Neuronal stem cell (in vitro differentiated cells): ENCODE measurements around the gene QRICH1.

Experiments used
- DNase-seq: peaks from one replicate; pipeline ENCODE4 v3.0.0-alpha.2; 2013; ENCODE audit warnings: low spot score
- H2AFZ ChIP-seq: one replicate; pipeline ENCODE4 v1.6.1; 2013; ENCODE audit warnings: mild to moderate bottlenecking, low read length, inconsistent platforms
- H2AK5ac ChIP-seq: 2 replicates; pipeline ENCODE4 v1.6.1; 2013; ENCODE audit warnings: low read depth, mild to moderate bottlenecking, inconsistent platforms, low read length, moderate library complexity, mixed read lengths
- H2BK120ac ChIP-seq: 2 replicates; pipeline ENCODE4 v1.6.1; 2013; ENCODE audit warnings: low read depth, mild to moderate bottlenecking, inconsistent platforms, low read length, moderate library complexity, mixed read lengths
- H2BK12ac ChIP-seq: one replicate; pipeline ENCODE4 v1.6.1; 2013; ENCODE audit warnings: low read length, inconsistent platforms
- H2BK15ac ChIP-seq: 2 replicates; pipeline ENCODE4 v1.6.1; 2013; ENCODE audit warnings: mild to moderate bottlenecking, low read length, inconsistent platforms, mixed read lengths
- H2BK5ac ChIP-seq: one replicate; pipeline ENCODE4 v1.6.1; 2013; ENCODE audit warnings: inconsistent platforms, mild to moderate bottlenecking, low read length, moderate library complexity
- H3K14ac ChIP-seq: one replicate; pipeline ENCODE4 v1.6.1; 2013; ENCODE audit warnings: low read length, inconsistent platforms
- H3K18ac ChIP-seq: 2 replicates; pipeline ENCODE4 v1.6.1; 2013; ENCODE audit warnings: low read length, inconsistent platforms
- H3K23ac ChIP-seq: 2 replicates; pipeline ENCODE4 v1.6.1; 2013; ENCODE audit warnings: low read depth, mild to moderate bottlenecking, mixed read lengths, low read length, inconsistent platforms; ENCODE audit not compliant: poor library complexity
- H3K27ac ChIP-seq: replicated peaks from 3 replicates; pipeline ENCODE4 v1.5.1; 2013; ENCODE audit warnings: low read length, inconsistent platforms
- H3K27me3 ChIP-seq, 3 experiments: 2 replicates each; pipeline ENCODE4 v1.6.1; 2013; ENCODE audit warnings: low read length in 3 of 3, mild to moderate bottlenecking in 2 of 3, inconsistent platforms in 1 of 3, low read depth in 1 of 3, mixed read lengths in 1 of 3, moderate library complexity in 1 of 3; ENCODE audit not compliant: control insufficient read depth in 3 of 3, insufficient read depth in 3 of 3
- H3K36me3 ChIP-seq, 2 donors: replicated peaks in 1 of 2; 2 replicates each; pipeline ENCODE4 v1.6.1; 2013; ENCODE audit warnings: low read length in 2 of 2; ENCODE audit not compliant: control insufficient read depth in 2 of 2, insufficient read depth in 2 of 2
- H3K4ac ChIP-seq: 2 replicates; pipeline ENCODE4 v1.6.1; 2013; ENCODE audit warnings: inconsistent platforms, mild to moderate bottlenecking, low read length, moderate library complexity
- H3K4me1 ChIP-seq, 2 donors: 1 replicate in 1 of 2; 2 replicates in 1 of 2; pipeline ENCODE4 v1.6.1; 2013; ENCODE audit warnings: low read length in 2 of 2, low read depth in 1 of 2; ENCODE audit not compliant: control insufficient read depth in 2 of 2, insufficient read depth in 1 of 2
- H3K4me2 ChIP-seq: one replicate; pipeline ENCODE4 v1.6.1; 2013; ENCODE audit warnings: mild to moderate bottlenecking, low read length, inconsistent platforms; ENCODE audit not compliant: insufficient read depth, poor library complexity, severe bottlenecking
- H3K4me3 ChIP-seq, 2 donors: 2 replicates each; pipeline ENCODE4 v1.5.1; 2013; ENCODE audit warnings: low read length in 2 of 2, mild to moderate bottlenecking in 2 of 2, inconsistent platforms in 1 of 2, moderate library complexity in 1 of 2
- H3K79me1 ChIP-seq: one replicate; pipeline ENCODE4 v1.6.1; 2013; ENCODE audit warnings: low read depth, mild to moderate bottlenecking, inconsistent platforms, low read length, moderate library complexity
- H3K9ac ChIP-seq: one replicate; pipeline ENCODE4 v1.6.1; 2013; ENCODE audit warnings: mild to moderate bottlenecking, low read depth, low read length, inconsistent platforms; ENCODE audit not compliant: poor library complexity
- H3K9me3 ChIP-seq, 2 donors: replicated peaks in 1 of 2; 2 replicates each; pipeline versions ENCODE3 to v1.6.1; 2013; ENCODE audit warnings: low read length in 2 of 2, mild to moderate bottlenecking in 2 of 2, inconsistent platforms in 1 of 2, low read depth in 1 of 2, mixed read lengths in 1 of 2, moderate library complexity in 1 of 2; ENCODE audit not compliant: control insufficient read depth in 2 of 2, insufficient read depth in 1 of 2
- H4K8ac ChIP-seq: one replicate; pipeline ENCODE4 v1.6.1; 2013; ENCODE audit warnings: low read depth, mild to moderate bottlenecking, inconsistent platforms, low read length, moderate library complexity
- H4K91ac ChIP-seq: one replicate; pipeline ENCODE4 v1.6.1; 2013; ENCODE audit warnings: low read length, low read depth, mild to moderate bottlenecking, inconsistent platforms; ENCODE audit not compliant: poor library complexity
- WGBS, 2 donors: extraction: QIAGEN DNeasy Blood & Tissue Kit; methylation state at CpG; one replicate each; pipeline ENCODE4 v1.1.7; 2013; ENCODE audit warnings: missing lambda C conversion rate in 2 of 2, mixed read lengths in 1 of 2; ENCODE audit not compliant: insufficient read length in 2 of 2, insufficient replicate concordance in 1 of 2; ENCODE audit errors: extremely low coverage in 2 of 2; 5-methylcytosine and 5-hydroxymethylcytosine counted together

The QRICH1 gene

DNA sequence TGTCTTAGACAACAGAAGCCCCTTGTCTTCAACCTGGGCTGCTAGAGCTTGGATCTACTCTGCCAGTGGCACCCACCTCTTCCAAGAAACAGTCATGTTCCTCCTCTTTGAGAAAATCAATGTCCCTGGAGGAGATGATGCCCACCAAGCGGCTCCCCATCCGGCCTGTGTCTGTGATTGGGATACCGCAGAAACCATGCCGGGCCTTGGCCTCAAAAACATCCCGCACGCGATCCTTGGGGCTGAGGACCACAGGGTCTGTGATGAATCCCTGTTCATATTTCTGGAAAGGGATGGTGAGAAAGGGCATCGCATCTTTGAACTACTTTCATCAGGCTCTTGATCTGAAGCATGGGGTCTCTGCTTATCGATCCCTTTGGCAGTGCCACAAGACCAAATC, 66.2 kb downstream of the QRICH1 start:
- H3K36me3 ChIP-seq = peaks cover 58 to 94% of the 10 kb centered on the region in 2 donors
- H3K79me1 ChIP-seq = peaks cover 14% of the 10 kb centered on the region
- H2BK5ac ChIP-seq = no peak overlapping the region

DNA sequence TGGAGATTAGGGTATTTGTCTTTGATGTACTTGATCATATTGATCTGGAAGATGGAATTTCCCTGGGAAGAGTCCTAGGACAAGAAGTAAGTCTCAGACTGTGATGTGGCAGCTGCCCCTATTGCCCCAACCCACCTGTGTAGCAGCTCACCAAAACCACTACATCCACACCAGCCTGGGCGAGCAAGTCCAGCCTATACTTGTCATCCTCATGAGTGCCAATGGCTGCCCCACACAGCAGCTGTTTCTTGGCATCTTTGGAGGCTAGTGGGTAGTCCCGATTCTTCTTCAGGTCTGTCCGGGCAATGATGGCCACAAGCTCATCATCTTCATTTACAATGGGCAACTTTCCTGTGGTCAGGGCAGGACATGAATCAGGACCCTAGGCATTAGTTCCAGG, 67.3 kb downstream of the QRICH1 start:
- DNase-seq = no peak
- no peak overlapping the region for H3K4me2 ChIP-seq

More for the DNA sequence above, 66.2 kb downstream of the QRICH1 start:
- Histone ChIP-seq H2AFZ (no peak overlapping the region), H3K23ac (no peak overlapping the region), H4K8ac (no peak overlapping the region), H3K4me2 (no peak overlapping the region), H3K4me3 (no peak overlapping the region), H3K27me3 (no peaks in the 10 kb centered on the region), H2BK12ac (no peak overlapping the region), H2BK15ac (no peak overlapping the region), H3K18ac (no peak overlapping the region), H3K4ac (no peak overlapping the region), H3K4me1 (peaks cover 12 to 17% of the 10 kb centered on the region in 2 donors), H3K14ac (no peak overlapping the region), H3K27ac (no peak overlapping the region), H2AK5ac (no peak overlapping the region), H3K9me3 (no peaks in the 10 kb centered on the region), H2BK120ac (no peak overlapping the region), H3K9ac (no peak overlapping the region), H4K91ac (no peak overlapping the region)
- WGBS, 2 donors = no CpG with 5 or more reads among the region's 9 CpGs
- no peak for DNase-seq

DNA sequence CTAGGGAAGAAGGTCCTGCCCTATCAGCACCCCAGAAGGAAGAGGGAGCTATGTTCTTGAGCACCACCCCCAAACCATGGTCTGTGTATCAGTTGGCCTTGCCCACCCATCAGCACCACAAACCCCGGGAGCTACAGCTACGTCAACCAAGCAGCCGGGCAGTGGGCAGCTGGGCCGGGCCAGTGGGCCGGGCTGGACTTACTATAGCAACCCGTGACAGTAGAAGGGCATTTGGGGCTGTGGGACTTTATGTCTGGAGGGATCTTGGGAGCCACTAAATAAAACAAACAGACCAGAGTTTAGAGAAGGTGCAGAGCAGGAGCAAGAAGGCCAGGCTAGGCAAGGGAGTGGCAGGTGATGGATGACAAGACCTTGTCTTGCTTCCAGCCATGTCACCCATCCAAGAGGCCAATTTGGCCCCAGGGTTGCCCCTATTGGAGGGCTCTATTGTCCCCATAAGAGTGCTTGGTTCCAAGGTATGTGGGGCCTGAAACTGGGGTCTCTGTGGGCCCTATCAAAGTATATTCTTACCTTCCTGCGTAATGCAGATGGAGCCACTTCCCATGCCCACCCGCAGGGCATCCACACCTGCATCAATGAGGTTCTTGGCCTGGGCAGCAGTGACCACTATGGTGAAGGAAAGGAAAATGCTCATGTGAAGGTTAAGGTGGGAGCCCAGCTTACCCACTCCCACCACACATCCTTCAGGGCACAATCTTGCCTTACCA, 67.9 kb downstream of the QRICH1 start:
- no peak overlapping the region for H2BK12ac ChIP-seq
- H2BK5ac ChIP-seq = no peak overlapping the region
- H2AK5ac ChIP-seq = no peak overlapping the region
- no peak overlapping the region for H4K8ac ChIP-seq
- H2BK15ac ChIP-seq = no peak overlapping the region
- H3K9me3 ChIP-seq = no peaks in the 10 kb centered on the region
- H4K91ac ChIP-seq = no peak overlapping the region
- WGBS, 2 donors = no CpG with 5 or more reads among the region's 8 CpGs
- no peak overlapping the region for H3K18ac ChIP-seq
- no peak for DNase-seq
- H3K27ac ChIP-seq = no peak overlapping the region
- no peak overlapping the region for H2BK120ac ChIP-seq
- no peak overlapping the region for H3K4ac ChIP-seq
- peaks cover 16% of the 10 kb centered on the region for H3K79me1 ChIP-seq
- H3K27me3 ChIP-seq = no peaks in the 10 kb centered on the region
- H3K4me3 ChIP-seq = no peak overlapping the region
- H3K14ac ChIP-seq = no peak overlapping the region
- no peak overlapping the region for H3K4me2 ChIP-seq
- peaks cover 46 to 79% of the 10 kb centered on the region in 2 donors for H3K36me3 ChIP-seq
- H3K9ac ChIP-seq = peak overlapping the region; percentile 17
- no peak overlapping the region for H3K23ac ChIP-seq
- no peak overlapping the region for H2AFZ ChIP-seq
- peaks cover 14 to 19% of the 10 kb centered on the region in 2 donors for H3K4me1 ChIP-seq

More for the DNA sequence above, 67.3 kb downstream of the QRICH1 start:
- Histone ChIP-seq H3K27me3 (no peaks in the 10 kb centered on the region), H2BK120ac (no peak overlapping the region), H2AFZ (no peak overlapping the region), H3K4ac (no peak overlapping the region), H2BK15ac (no peak overlapping the region), H4K91ac (no peak overlapping the region), H3K14ac (no peak overlapping the region), H4K8ac (no peak overlapping the region), H3K27ac (no peak overlapping the region), H2BK5ac (no peak overlapping the region), H2AK5ac (no peak overlapping the region), H3K18ac (no peak overlapping the region), H3K36me3 (peaks cover 47 to 85% of the 10 kb centered on the region in 2 donors), H2BK12ac (no peak overlapping the region), H3K23ac (no peak overlapping the region), H3K4me3 (no peak overlapping the region), H3K9ac (no peak overlapping the region), H3K9me3 (no peaks in the 10 kb centered on the region), H3K79me1 (peaks cover 16% of the 10 kb centered on the region), H3K4me1 (peaks cover 14 to 19% of the 10 kb centered on the region in 2 donors)
- WGBS, 2 donors = no CpG with 5 or more reads among the region's 3 CpGs

DNA sequence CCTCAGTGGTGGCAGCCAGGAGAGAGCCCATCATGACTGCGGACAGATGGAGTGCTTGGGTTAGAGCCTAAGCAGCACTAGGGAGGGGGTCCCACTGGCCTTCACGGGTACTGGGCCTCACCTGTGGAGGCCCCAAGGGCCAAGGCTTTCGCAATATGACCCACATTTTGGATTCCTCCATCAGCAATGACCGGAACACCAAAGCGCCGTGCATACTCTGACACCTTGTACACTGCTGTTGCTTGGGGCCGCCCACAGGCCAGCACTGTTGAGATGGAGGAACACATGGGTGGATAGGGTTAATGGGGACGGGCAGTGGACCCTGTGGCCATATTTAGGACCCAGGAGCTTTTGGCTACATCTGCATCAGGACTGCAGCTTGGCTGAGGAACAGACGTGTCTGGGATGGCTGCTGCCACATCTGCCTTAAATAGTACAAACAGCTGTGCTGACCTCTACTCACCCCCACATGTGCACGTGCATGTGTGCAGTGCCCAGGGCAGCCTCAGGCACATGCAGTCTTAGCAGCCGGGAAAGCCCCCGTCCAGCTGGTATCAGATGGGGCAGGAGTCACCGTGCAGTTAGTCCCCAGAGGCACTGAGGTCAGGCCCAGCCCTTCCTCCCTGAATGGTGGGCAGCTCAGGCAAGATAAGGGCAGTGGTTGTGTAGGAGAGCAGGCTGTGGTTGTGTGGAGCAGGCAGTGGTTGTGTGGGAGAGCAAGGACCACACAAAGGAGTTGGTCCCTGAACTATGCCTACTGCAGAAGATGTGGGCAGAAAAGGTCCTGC, 68.7 kb downstream of the QRICH1 start:
- H3K18ac ChIP-seq = no peak overlapping the region
- WGBS, 2 donors = no CpG with 5 or more reads among the region's 13 CpGs
- no peak for DNase-seq

More for the DNA sequence above, 68.7 kb downstream of the QRICH1 start:
- no peak overlapping the region for H2AK5ac ChIP-seq
- H3K4me3 ChIP-seq = no peak overlapping the region
- peak overlapping the region; percentile 17 for H3K9ac ChIP-seq
- H4K91ac ChIP-seq = no peak overlapping the region
- no peak overlapping the region for H2BK120ac ChIP-seq
- no peak overlapping the region for H3K4me2 ChIP-seq
- H4K8ac ChIP-seq = no peak overlapping the region
- H3K79me1 ChIP-seq = peaks cover 19% of the 10 kb centered on the region
- H3K36me3 ChIP-seq = peaks cover 41 to 72% of the 10 kb centered on the region in 2 donors
- no peaks in the 10 kb centered on the region for H3K9me3 ChIP-seq
- H2BK12ac ChIP-seq = no peak overlapping the region
- H2BK5ac ChIP-seq = no peak overlapping the region
- H2BK15ac ChIP-seq = no peak overlapping the region
- no peak overlapping the region for H3K4ac ChIP-seq
- H3K14ac ChIP-seq = no peak overlapping the region
- H3K27me3 ChIP-seq = no peaks in the 10 kb centered on the region
- no peak overlapping the region for H3K27ac ChIP-seq
- H3K23ac ChIP-seq = no peak overlapping the region
- H2AFZ ChIP-seq = no peak overlapping the region
- H3K4me1 ChIP-seq = peaks cover 16 to 22% of the 10 kb centered on the region in 2 donors
